ENCODE results near the gene DBNDD1.

The DBNDD1 gene

GRCh38 chr16:90035902-90036301 lies 16.6 kb upstream of the DBNDD1 start:
- DNase-seq (ENCODE audit: low read depth in 2 of 2), result no peak

DNA sequence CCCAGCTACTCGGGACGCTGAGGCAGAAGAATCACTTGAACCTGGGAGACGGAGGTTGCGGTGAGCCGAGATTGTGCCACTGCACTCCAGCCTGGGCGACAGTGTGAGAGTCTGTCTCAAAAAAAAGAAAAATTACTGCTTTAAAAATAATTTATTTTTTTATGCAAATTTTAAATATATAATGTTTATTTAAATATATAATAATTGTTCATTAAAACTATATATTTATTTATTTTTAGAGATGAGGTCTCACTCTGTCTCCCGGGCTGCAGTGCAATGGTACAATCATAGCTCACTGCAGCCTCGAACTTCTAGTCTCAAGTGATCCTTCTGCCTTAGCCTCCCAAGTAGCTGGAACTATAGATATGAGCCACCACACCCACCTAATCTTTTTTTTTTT lies 15.2 kb upstream of the DBNDD1 start:
- DNase-seq (ENCODE audit: low read depth in 2 of 2), result no peak

GRCh38 chr16:90033387-90033786 lies 14.1 kb upstream of the DBNDD1 start:
- DNase-seq (ENCODE audit: low read depth in 2 of 2), result no peak

GRCh38 chr16:90032674-90033331 lies 13.5 kb upstream of the DBNDD1 start:
- DNase-seq (ENCODE audit: low read depth in 2 of 2), result no peak

DNA sequence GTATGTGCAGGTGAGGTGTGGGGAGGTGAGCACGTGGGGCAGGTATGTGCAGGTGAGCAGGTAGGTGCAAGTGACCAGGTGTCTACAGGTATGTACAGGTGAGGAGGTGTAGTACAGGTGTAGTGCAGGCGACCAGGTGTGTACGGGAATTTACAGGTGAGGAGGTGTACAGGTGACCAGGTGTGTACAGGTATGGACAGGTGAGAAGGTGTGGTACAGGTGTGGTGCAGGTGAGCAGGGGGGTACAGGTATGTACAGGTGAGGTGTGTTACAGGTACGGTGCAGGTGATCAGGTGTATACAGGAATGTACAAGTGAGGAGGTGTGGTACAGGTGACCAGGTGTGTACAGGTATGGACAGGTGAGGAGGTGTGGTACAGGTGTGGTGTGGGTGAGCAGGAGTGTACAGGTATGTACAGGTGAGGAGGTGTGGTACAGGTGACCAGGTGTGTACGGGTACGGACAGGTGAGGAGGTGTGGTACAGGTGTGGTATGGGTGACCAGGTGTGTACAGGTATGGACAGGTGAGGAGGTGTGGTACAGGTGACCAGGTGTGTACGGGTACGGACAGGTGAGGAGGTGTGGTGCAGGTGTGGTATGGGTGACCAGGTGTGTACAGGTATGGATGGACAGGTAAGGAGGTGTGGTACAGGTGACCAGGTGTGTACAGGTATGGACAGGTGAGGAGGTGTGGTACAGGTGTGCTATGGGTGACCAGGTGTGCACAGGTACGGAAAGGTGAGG lies 12.8 kb upstream of the DBNDD1 start:
- DNase-seq (ENCODE audit: low read depth in 2 of 2), result no peak

DNA sequence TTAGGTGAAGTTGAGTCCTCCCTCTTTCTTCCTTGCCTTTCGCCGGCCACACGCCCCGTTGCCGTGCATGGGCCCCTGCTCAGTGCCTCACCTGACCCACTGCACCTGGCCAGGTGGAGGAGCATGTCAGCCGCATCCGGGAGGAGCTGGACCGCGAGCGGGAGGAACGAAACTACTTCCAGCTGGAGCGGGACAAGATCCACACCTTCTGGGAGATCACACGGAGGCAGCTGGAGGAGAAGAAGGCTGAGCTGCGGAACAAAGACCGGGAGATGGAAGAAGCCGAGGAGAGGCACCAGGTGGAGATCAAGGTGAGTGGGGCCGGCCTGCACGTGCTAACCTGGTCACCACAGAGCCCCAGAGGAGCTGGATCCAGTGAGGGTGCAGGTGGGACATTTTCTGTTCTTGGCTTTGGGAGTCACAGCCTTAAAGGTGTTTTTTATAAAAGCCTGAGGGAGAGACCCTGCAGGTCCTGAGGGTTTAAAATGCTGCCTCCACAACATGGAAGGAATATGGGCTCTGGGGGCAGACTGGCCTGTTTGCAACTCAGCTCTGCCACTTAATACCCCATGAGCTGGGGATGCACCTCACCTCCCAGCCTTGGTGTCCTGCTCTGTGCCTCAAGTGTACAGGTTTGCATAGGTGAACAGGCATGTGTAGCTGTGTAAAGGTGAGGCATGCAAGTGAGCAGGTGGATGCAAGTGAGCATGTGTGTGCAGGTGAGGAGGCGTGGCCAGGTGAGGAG lies 12.1 kb upstream of the DBNDD1 start:
- DNase-seq (ENCODE audit: low read depth in 2 of 2), result no peak

DNA sequence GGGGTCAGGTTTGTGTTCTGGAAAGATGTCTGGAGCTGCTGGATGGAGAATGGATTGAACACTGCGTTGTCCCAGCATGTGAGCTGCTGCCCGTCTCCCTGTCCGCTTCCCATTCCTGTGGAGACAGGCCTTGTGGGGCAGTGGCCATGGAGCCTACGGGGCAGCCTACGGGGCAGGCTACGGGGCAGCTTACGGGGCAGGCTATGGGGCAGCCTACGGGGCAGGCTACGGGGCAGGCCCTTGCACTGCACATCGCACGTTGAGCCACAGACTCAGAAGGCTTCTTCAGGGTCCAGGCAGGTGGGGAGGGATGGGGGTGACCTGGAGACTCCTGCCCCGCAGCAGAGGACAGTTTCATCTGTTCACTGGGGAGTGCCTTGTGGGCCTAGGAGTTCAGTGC lies 9.7 kb upstream of the DBNDD1 start:
- no peak for DNase-seq (ENCODE audit: low read depth in 2 of 2)

DNA sequence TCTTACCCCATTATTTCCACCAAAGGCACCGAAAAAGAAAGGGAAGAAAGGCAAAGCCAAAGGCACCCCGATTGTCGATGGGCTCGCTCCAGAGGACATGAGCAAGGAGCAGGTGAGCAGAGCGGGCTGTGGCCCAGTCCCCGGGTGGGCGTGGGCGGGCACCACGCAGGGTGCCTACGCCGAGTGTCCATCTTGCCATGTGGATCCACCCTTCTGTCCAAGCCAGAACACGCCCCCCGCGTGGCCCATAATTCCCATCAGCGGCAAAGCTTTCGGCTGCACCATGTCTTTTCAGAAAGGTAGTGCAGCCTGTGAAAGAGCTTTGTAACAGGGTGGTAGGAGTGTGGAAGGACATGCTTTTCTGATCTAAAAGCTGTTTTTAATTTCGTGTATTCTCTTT lies 8.4 kb upstream of the DBNDD1 start:
- no peak for DNase-seq (ENCODE audit: low read depth in 2 of 2)

- no peak for DNase-seq (ENCODE audit: low read depth in 2 of 2)
These were observed 6.9 kb upstream of the DBNDD1 start for GRCh38 chr16:90026135-90026534.

- no peak for DNase-seq (ENCODE audit: low read depth in 2 of 2)
These were observed 3.8 kb upstream of the DBNDD1 start for GRCh38 chr16:90023078-90023447.

DNA sequence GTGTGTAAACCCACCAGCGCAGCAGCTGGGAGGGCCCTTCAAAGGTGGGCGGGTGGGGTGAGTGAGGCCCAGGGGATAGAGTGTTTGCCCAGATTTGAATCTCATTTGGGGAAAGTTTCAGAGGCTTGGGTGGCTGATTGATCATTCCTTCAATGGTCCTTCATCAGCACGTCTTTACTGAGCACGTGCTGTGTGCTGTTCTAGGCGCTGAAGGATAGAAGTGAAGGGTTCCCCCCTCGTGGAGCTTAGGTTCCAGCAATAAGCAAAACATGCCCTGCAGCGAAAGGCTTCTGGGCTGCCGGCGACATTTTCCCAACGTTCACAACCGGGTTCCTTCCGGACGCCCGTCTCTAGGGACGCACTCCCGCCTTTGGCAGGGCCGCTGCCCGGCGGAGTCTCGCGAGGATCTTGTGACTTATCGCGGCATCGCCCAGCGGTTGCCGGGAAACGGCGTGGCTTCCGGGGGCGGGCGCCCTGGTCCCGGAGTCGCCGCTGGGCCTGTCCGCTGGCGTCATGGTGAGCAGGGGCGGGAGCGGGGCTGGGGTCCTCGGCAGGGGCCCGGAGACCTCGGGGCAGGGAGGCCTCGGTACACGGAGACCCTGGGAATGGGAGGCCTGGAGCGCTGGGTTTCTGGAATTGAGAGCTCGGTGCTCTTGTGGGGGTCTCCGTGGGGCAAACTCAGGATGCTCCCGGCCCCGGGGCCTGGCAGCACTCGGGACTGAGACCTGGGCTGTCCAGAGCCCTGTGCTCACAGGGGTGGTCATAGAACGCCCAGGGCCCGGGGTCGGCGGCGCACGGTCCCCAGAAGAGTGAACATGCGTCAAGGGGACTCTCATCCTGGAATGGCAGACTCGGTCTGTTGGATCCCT lies 3.2 kb upstream of the DBNDD1 start:
- DNase-seq (ENCODE audit: low read depth in 2 of 2), result peak; percentile 66 to 79

GRCh38 chr16:90020838-90021382 lies 1.7 kb upstream of the DBNDD1 start:
- no peak for DNase-seq (ENCODE audit: low read depth in 2 of 2)

- DNase-seq (ENCODE audit: low read depth in 2 of 2), result no peak
These were observed 1.1 kb upstream of the DBNDD1 start for GRCh38 chr16:90020260-90020837.

- peak; percentile 26 to 37 for DNase-seq (ENCODE audit: low read depth in 2 of 2)
These were observed 445 bp upstream of the DBNDD1 start for GRCh38 chr16:90019543-90020259.

DNA sequence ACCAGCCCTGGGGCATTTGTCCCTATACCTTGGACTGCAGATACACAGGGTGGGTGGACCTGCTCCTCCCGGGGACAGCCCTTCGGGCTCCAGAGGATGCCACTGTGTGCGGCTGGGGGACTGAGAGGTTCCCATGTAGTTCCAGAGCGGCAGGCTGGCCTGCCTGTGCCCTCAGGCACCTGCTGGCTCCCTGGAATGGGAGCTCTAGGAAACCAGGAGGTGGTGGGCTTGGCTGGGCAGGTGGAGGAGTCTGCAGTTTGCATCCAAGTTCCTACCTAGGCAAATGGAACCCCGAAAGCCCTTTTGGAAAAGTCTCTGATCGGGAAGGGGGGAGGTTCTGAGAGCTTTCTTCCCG lies 982 bp downstream of the DBNDD1 start:
- DNase-seq (ENCODE audit: low read depth in 2 of 2), result no peak

- no peak for DNase-seq (ENCODE audit: low read depth in 2 of 2)
These were observed 2.8 kb downstream of the DBNDD1 start for GRCh38 chr16:90016339-90016950.

DNA sequence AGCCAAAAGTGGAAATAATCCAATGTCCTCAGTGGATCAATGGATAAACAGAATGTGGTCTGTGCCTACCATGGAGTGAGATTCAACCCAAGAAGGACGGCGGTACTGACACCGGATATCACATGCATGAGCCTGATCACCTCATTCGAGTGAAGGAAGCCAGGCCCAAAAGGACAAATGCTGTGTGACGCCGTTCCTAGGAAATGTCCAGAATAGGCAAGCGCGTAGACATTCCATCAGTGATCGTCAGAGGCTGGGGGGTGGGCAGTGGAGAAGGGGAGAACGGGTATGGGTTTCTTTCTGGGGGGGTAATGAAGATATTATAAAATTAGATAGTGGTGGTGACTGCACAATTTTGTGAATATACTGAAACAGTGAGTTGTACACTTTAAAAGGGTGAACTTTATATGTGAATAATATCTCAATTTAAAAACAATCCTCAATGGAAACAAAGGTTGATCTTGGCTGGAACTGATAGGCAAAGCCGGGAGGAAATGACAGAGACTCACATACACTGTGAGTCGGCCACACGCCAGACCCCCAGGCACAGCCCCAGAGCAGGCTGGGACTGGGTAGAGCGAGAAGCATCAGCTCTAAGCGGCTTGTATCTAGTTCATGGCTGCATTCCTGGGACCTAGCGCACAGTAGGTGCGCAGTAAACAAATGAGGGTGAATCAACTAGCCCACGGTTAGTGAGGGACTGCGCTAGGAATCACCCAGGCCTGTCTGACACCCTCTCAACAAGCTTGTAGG lies 3.5 kb downstream of the DBNDD1 start:
- DNase-seq (ENCODE audit: low read depth in 2 of 2), result no peak

GRCh38 chr16:90012991-90013745 lies 6.1 kb downstream of the DBNDD1 start:
- DNase-seq (ENCODE audit: low read depth in 2 of 2), result no peak

Data from activated CD4-positive, alpha-beta T cell treated with anti-CD3 and anti-CD28 coated beads for 24 hours (primary cell).